ENCODE data around the gene DCAF4L1. TPM values are rescaled to one million over a fixed set of nuclear protein-coding genes. Genes with fewer than 3 reads are reported as not detected.

The DCAF4L1 gene
- total RNA-seq, 2 experiments from 2014 or later, result 0.31 to 0.41 TPM

- CTCF ChIA-PET, result no interaction called here
- intact Hi-C loops (cut with micrococcal nuclease), result no loop called here
- Mint-ChIP-seq H3K9me3 (no peaks in the 10 kb centered on the region), H3K36me3 (ENCODE audit: low read depth) (peaks cover 35% of the 10 kb centered on the region), H3K4me3 (peak overlapping the region; percentile 97), H3K4me1 (ENCODE audit: low read depth) (peaks cover 39% of the 10 kb centered on the region), H3K27ac (peak overlapping the region; percentile 95), H3K27me3 (no peaks in the 10 kb centered on the region)
- TF ChIP-seq, protein P1, sequence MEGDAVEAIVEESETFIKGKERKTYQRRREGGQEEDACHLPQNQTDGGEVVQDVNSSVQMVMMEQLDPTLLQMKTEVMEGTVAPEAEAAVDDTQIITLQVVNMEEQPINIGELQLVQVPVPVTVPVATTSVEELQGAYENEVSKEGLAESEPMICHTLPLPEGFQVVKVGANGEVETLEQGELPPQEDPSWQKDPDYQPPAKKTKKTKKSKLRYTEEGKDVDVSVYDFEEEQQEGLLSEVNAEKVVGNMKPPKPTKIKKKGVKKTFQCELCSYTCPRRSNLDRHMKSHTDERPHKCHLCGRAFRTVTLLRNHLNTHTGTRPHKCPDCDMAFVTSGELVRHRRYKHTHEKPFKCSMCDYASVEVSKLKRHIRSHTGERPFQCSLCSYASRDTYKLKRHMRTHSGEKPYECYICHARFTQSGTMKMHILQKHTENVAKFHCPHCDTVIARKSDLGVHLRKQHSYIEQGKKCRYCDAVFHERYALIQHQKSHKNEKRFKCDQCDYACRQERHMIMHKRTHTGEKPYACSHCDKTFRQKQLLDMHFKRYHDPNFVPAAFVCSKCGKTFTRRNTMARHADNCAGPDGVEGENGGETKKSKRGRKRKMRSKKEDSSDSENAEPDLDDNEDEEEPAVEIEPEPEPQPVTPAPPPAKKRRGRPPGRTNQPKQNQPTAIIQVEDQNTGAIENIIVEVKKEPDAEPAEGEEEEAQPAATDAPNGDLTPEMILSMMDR (IDR thresholded peaks at IDR 0.05), result no peak
- ATAC-seq, result peak; percentile 42
- POLR2A ChIA-PET, result interaction anchor here (1.4 kb wide), 1 partner anchor 55 kb away, joined by 4 read pairs; the partner anchor contains the start of gene SLC30A9
- peak; percentile 58 for DNase-seq
Measured at GRCh38 chr4:41935652-41936021, 45.9 kb upstream of the DCAF4L1 start.

DNA sequence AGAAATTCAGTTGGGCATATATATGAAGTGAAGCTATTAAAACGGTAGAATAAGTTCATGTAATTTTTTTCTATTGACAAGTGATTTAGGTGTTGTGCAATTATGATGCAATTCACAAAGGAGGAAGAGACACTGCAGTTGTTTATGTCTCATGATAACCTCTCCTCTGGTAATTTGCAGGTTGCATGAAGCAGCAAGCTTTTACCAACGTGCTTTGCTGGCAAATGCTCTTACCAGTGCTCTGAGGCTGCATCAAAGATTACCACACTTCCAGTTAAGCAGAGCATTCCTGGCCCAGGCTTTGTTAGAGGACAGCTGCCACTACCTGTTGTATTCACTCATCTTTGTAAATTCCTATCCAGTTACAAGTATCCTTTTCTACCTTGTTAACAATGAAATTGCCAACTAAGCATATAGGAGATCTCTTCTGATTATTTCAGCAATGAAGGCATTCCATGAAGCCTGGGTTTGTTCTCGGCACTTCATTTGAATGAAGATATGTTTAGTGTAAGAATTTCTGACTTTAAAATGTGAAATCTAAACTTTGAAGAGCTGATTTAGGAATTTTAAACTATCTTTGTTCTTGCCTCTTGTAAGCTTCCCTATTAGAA lies 42.4 kb upstream of the DCAF4L1 start:
- ChIA-PET CTCF (interaction anchor here (1.0 to 1.6 kb wide), 3 partner anchors 18 to 52 kb away, joined by 3 to 7 read pairs (median 5); no protein-coding TSS in a partner anchor), POLR2A (interaction anchor here (1.7 kb wide), 1 partner anchor 51 kb away, joined by 3 read pairs; the partner anchor contains the start of gene SLC30A9)
- Mint-ChIP-seq H3K4me3 (no peak overlapping the region), H3K27me3 (no peaks in the 10 kb centered on the region), H3K27ac (no peak overlapping the region), H3K36me3 (ENCODE audit: low read depth) (peaks cover 52% of the 10 kb centered on the region), H3K9me3 (no peaks in the 10 kb centered on the region), H3K4me1 (ENCODE audit: low read depth) (peaks cover 43% of the 10 kb centered on the region)
- TF ChIP-seq, protein P1 (IDR thresholded peaks at IDR 0.05), result no peak
- ATAC-seq (no peak), DNase-seq (no peak)
- intact Hi-C loops (cut with micrococcal nuclease), result no loop called here

DNA sequence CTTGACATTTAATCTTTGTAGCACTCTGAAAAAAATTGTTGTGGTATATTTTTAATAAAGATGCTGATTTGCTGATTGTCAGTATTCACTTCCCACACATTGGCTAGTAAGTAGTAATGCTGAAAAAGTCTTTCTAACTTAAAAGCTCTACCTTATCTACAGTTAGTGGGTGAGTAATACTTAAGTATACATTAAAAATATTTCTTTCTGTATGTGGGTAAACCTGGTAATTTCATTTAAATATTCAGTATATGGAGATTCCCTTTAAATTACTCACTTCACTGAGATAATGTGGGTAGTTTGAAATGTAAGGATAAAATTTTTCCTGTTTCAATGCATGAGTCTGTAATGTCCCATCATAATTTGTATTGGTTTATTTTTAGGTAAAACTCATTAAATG lies 40.7 kb upstream of the DCAF4L1 start:
- ChIA-PET POLR2A (interaction anchor here (0.6 kb wide), 1 partner anchor 59 kb away, joined by 3 read pairs; no protein-coding TSS in a partner anchor), CTCF (no interaction called here)
- no peak overlapping the region for H3K27ac Mint-ChIP-seq
- H3K4me3 Mint-ChIP-seq, result no peak overlapping the region
- TF ChIP-seq, protein P1 (IDR thresholded peaks at IDR 0.05), result no peak
- H3K36me3 Mint-ChIP-seq (ENCODE audit: low read depth), result peaks cover 55% of the 10 kb centered on the region
- no peaks in the 10 kb centered on the region for H3K27me3 Mint-ChIP-seq
- H3K4me1 Mint-ChIP-seq (ENCODE audit: low read depth), result peaks cover 37% of the 10 kb centered on the region
- no peak for DNase-seq
- no peaks in the 10 kb centered on the region for H3K9me3 Mint-ChIP-seq
- ATAC-seq, result no peak
- intact Hi-C loops (cut with micrococcal nuclease), result no loop called here

GRCh38 chr4:41943506-41943905 lies 38.0 kb upstream of the DCAF4L1 start:
- H3K4me1 Mint-ChIP-seq (ENCODE audit: low read depth), result peaks cover 22% of the 10 kb centered on the region
- H3K9me3 Mint-ChIP-seq, result no peaks in the 10 kb centered on the region
- intact Hi-C loops (cut with micrococcal nuclease), result no loop called here
- no peak for DNase-seq
- no peak overlapping the region for H3K27ac Mint-ChIP-seq
- ChIA-PET CTCF (no interaction called here), POLR2A (no interaction called here)
- H3K36me3 Mint-ChIP-seq (ENCODE audit: low read depth), result peaks cover 45% of the 10 kb centered on the region
- no peak for ATAC-seq
- TF ChIP-seq, protein P1 (IDR thresholded peaks at IDR 0.05), result no peak
- H3K4me3 Mint-ChIP-seq, result no peak overlapping the region
- H3K27me3 Mint-ChIP-seq, result no peaks in the 10 kb centered on the region

DNA sequence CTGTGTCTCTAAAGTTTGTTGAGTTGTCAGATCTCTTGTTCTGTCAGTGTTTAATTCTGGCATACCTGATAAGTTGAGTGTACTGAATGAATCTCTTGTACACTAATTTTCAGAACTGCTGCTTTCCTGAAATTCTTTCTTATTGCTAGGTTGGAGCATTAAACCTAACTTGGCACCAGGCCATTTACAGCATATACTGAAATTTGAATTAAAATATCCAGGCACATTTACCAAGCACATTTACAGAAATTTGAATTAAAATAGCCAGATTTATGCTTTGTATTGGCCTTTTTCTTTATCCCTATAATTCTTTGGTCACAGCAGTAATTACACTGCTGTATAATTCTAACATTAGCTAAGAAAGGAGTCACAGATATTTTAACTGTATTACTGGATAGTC lies 37.5 kb upstream of the DCAF4L1 start:
- ATAC-seq, result no peak
- H3K27ac Mint-ChIP-seq, result no peak overlapping the region
- DNase-seq, result no peak
- intact Hi-C loops (cut with micrococcal nuclease), result no loop called here
- peaks cover 39% of the 10 kb centered on the region for H3K36me3 Mint-ChIP-seq (ENCODE audit: low read depth)
- H3K4me3 Mint-ChIP-seq, result no peak overlapping the region
- POLR2A ChIA-PET, result no interaction called here
- peaks cover 17% of the 10 kb centered on the region for H3K4me1 Mint-ChIP-seq (ENCODE audit: low read depth)
- no peaks in the 10 kb centered on the region for H3K27me3 Mint-ChIP-seq
- TF ChIP-seq, protein P1 (IDR thresholded peaks at IDR 0.05), result no peak
- H3K9me3 Mint-ChIP-seq, result no peaks in the 10 kb centered on the region
- CTCF ChIA-PET, result no interaction called here
